ENCODE results near the gene CDR2. TPM values are rescaled to one million over a fixed set of nuclear protein-coding genes. Genes with fewer than 3 reads are reported as not detected.
A peak's percentile ranks its signal among the peaks of the same experiment; 100 is the strongest.

The CDR2 gene
- total and polyA plus RNA-seq, 2 of the 13 experiments (the other 11 are each of a cell fraction or from before 2014, with no cell fraction given) = 59.0 to 78.9 TPM

- TF ChIP-seq POGK (CRISPR knock-in tag; conservative IDR thresholded peaks at IDR 0.05) = 0 out of 2 replicates have a peak, but pooled peaks have one; percentile 0
- no peak for TF ChIP-seq ZNF547 (CRISPR knock-in tag; IDR thresholded peaks at IDR 0.05)
- no peak for TF ChIP-seq HNF1A (IDR thresholded peaks at IDR 0.05; ENCODE audit: low read depth)
- TF ChIP-seq HNF1A (CRISPR knock-in tag; IDR thresholded peaks at IDR 0.05; ENCODE audit: borderline replicate concordance) = no peak
- 0 out of 2 replicates have a peak, but pooled peaks have one; percentile 23 for TF ChIP-seq ZNF414 (CRISPR knock-in tag; IDR thresholded peaks at IDR 0.05)
- TF ChIP-seq POLR2AphosphoS2 (IDR thresholded peaks at IDR 0.05; ENCODE audit: low read depth, low read length) = no peak
- TF ChIP-seq NR0B2 (CRISPR knock-in tag; IDR thresholded peaks at IDR 0.05) = no peak
- no peak for TF ChIP-seq NCOR1 (IDR thresholded peaks at IDR 0.05; ENCODE audit: borderline replicate concordance, low read length)
- TF ChIP-seq ZBTB26 (CRISPR knock-in tag; IDR thresholded peaks at IDR 0.05; ENCODE audit: borderline replicate concordance) = no peak
- no peak for TF ChIP-seq REL (CRISPR knock-in tag; conservative IDR thresholded peaks at IDR 0.05)
- TF ChIP-seq ESRRA (CRISPR knock-in tag; IDR thresholded peaks at IDR 0.05; ENCODE audit: low read depth) = 0 out of 2 replicates have a peak, but pooled peaks have one; percentile 24
- TF ChIP-seq ZNF775 (CRISPR knock-in tag; IDR thresholded peaks at IDR 0.05; ENCODE audit: borderline replicate concordance) = no peak
- no peak for TF ChIP-seq ZNF441 (CRISPR knock-in tag; IDR thresholded peaks at IDR 0.05; ENCODE audit: borderline replicate concordance)
- TF ChIP-seq ZBTB2 (CRISPR knock-in tag; IDR thresholded peaks at IDR 0.05; ENCODE audit: low read depth) = no peak
- TF ChIP-seq SOX5 (CRISPR knock-in tag; IDR thresholded peaks at IDR 0.05; ENCODE audit: borderline replicate concordance) = no peak
- TF ChIP-seq XRCC5 (optimal IDR thresholded peaks at IDR 0.05; ENCODE audit: low read length) = no peak
- TF ChIP-seq ZNF629 (CRISPR knock-in tag; conservative IDR thresholded peaks at IDR 0.05) = 0 out of 2 replicates have a peak, but pooled peaks have one; percentile 34
- TF ChIP-seq SP4 (CRISPR knock-in tag; IDR thresholded peaks at IDR 0.05) = no peak
- 0 out of 2 replicates have a peak, but pooled peaks have one; percentile 40 for TF ChIP-seq MXD4 (CRISPR knock-in tag; IDR thresholded peaks at IDR 0.05)
These were observed 1.3 kb downstream of the CDR2 start (continued) for GRCh38 chr16:22372882-22373661.

All from HepG2 (cell line).